ENCODE data around the gene GMNC.

DNA sequence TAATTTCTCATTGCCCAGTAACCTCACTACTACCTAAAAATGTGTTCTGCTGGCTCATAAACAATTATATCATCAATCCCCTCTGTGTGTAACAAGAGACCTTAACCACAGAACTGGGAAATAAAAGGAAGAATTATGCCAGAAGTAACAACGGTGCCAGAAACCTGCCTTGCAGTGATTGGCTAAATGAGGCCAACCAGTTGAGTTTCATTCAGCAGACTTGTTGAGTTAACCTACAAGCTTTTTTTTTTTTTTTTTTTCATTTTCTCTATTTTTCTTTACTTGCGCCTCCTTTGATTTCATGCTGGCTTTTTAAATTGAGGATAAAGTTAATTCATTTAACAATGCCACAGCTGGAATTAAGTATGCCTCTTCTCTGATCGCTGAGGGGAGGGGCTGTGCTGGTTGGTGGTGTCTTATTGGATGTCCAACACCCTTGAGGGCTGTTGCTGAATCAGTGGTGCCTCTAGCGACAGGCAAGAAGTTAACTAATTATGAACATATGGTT lies 30.0 kb upstream of the GMNC start:
- no peak for TF ChIP-seq CTCF (IDR thresholded peaks at IDR 0.05)
- no peak for TF ChIP-seq POLR2A (IDR thresholded peaks at IDR 0.05)

All from prostate gland (tissue), 2 donors.